Hepatocyte (in vitro differentiated cells): ENCODE results near the gene TAF1C.

ENCODE experiments used
- CTCF ChIP-seq: fragments of 200-600 bp; sonication (generic); IDR thresholded peaks from 2 replicates; pipeline ENCODE4 v1.5.1; 2016; ENCODE audit warnings: antibody characterized with exemption, mild to moderate bottlenecking; ENCODE audit not compliant: poor library complexity
- EZH2 ChIP-seq: fragments of 200-600 bp; sonication (generic); IDR thresholded peaks from 2 replicates; pipeline ENCODE4 v1.6.1; 2016; ENCODE audit warnings: antibody characterized with exemption, mild to moderate bottlenecking, borderline replicate concordance
- EZH2phosphoT487 ChIP-seq: fragments of 200-600 bp; sonication (generic); IDR thresholded peaks from one replicate; pipeline ENCODE4 v1.6.1; 2018; ENCODE audit warnings: antibody characterized with exemption, mild to moderate bottlenecking, low read depth, moderate library complexity; ENCODE audit not compliant: unreplicated experiment, severe bottlenecking

GRCh38 chr16:84176192-84177053 lies 10.4 kb downstream of the TAF1C start:
- TF ChIP-seq CTCF (no peak), EZH2phosphoT487 (no peak), EZH2 (no peak)
